Hepatocyte (in vitro differentiated cells): Measurements from ENCODE around the gene GPRIN1. TPM values are rescaled to one million over a fixed set of nuclear protein-coding genes. Genes with fewer than 3 reads are reported as not detected.

Source experiments
- DNase-seq: peaks from one replicate; pipeline ENCODE4 v3.0.0-alpha.2; 2016; ENCODE audit warnings: low spot score
- H2AFZ ChIP-seq: fragments of 200-600 bp; sonication (generic); 2 replicates; pipeline ENCODE4 v1.6.0; 2016; ENCODE audit warnings: antibody characterized with exemption, mild to moderate bottlenecking
- H3K27ac ChIP-seq: fragments of 200-600 bp; sonication (generic); 2 replicates; pipeline ENCODE4 v1.5.1; 2016; ENCODE audit warnings: mild to moderate bottlenecking
- H3K27me3 ChIP-seq: fragments of 200-600 bp; sonication (generic); 2 replicates; pipeline ENCODE4 v1.6.1; 2016
- H3K36me3 ChIP-seq: fragments of 200-600 bp; sonication (generic); replicated peaks from 2 replicates; pipeline ENCODE4 v1.5.1; 2016; ENCODE audit warnings: low read depth; ENCODE audit not compliant: insufficient read depth
- H3K4me1 ChIP-seq: fragments of 200-600 bp; sonication (generic); 2 replicates; pipeline ENCODE4 v1.5.1; 2016; ENCODE audit warnings: mild to moderate bottlenecking, moderate library complexity; ENCODE audit not compliant: insufficient read depth
- H3K4me2 ChIP-seq: fragments of 200-600 bp; sonication (generic); 2 replicates; pipeline ENCODE4 v1.6.0; 2016
- H3K4me3 ChIP-seq: fragments of 200-600 bp; sonication (generic); 2 replicates; pipeline ENCODE4 v1.5.1; 2016; ENCODE audit warnings: mild to moderate bottlenecking
- H3K79me2 ChIP-seq: fragments of 200-600 bp; sonication (generic); 2 replicates; pipeline ENCODE4 v1.6.0; 2017; ENCODE audit warnings: mild to moderate bottlenecking
- H3K9me2 ChIP-seq: fragments of 200-600 bp; sonication (generic); replicated peaks from 2 replicates; pipeline ENCODE4 v1.6.0; 2017; ENCODE audit warnings: mild to moderate bottlenecking; ENCODE audit not compliant: insufficient read depth
- H3K9me3 ChIP-seq: fragments of 200-600 bp; sonication (generic); 2 replicates; pipeline ENCODE4 v1.5.1; 2016; ENCODE audit warnings: low read depth, mild to moderate bottlenecking
- H4K20me1 ChIP-seq: fragments of 200-600 bp; sonication (generic); 2 replicates; pipeline ENCODE4 v1.6.0; 2016; ENCODE audit warnings: mild to moderate bottlenecking; ENCODE audit not compliant: insufficient read depth, poor library complexity, severe bottlenecking
- EZH2 ChIP-seq: fragments of 200-600 bp; sonication (generic); IDR thresholded peaks from 2 replicates; pipeline ENCODE4 v1.6.1; 2016; ENCODE audit warnings: antibody characterized with exemption, mild to moderate bottlenecking, borderline replicate concordance
- EZH2phosphoT487 ChIP-seq: fragments of 200-600 bp; sonication (generic); IDR thresholded peaks from one replicate; pipeline ENCODE4 v1.6.1; 2018; ENCODE audit warnings: antibody characterized with exemption, mild to moderate bottlenecking, low read depth, moderate library complexity; ENCODE audit not compliant: unreplicated experiment, severe bottlenecking
- WGBS: methylation state at CpG from one replicate; pipeline ENCODE4 v1.1.6; 2016; ENCODE audit warnings: low lambda C conversion rate; ENCODE audit errors: missing lambda C conversion rate; 5-methylcytosine and 5-hydroxymethylcytosine counted together
- polyA plus RNA-seq: library from polyadenylated mRNA; unstranded; fragments of >200 nt; fragmentation: Nextera tagmentation; extraction: Ambion mirVana; gene quantifications from 2 replicates; pipeline ENCODE4 v1.2.1, GENCODE V29; 2016
- total RNA-seq: library from RNA; depleted of rRNA; stranded (reverse); fragments of >200 nt; gene quantifications from 2 replicates; pipeline ENCODE4 v1.2.3, GENCODE V29; 2014
- TF ChIP-seq, protein P1 (sequence below): fragments of 200-600 bp; sonication (generic); IDR thresholded peaks from 2 replicates; pipeline ENCODE4 v1.5.1; 2016; ENCODE audit warnings: antibody characterized with exemption, mild to moderate bottlenecking; ENCODE audit not compliant: poor library complexity

GPRIN1 gene
- total and polyA plus RNA-seq, 2 experiments from 2014 or later: 1.6 to 2.2 TPM

GRCh38 chr5:176633598-176633997 is 23.6 kb upstream of the GPRIN1 start:
- Histone ChIP-seq H4K20me1 (no peaks in the 10 kb centered on the region), H3K36me3 (no peaks in the 10 kb centered on the region), H3K9me3 (no peaks in the 10 kb centered on the region), H3K4me3 (no peak overlapping the region), H2AFZ (no peak overlapping the region), H3K27ac (no peak overlapping the region), H3K4me1 (no peaks in the 10 kb centered on the region), H3K9me2 (no peaks in the 10 kb centered on the region), H3K79me2 (no peaks in the 10 kb centered on the region), H3K4me2 (no peak overlapping the region), H3K27me3 (peaks cover 51% of the 10 kb centered on the region)
- TF ChIP-seq EZH2: no peak
- TF ChIP-seq, protein P1, sequence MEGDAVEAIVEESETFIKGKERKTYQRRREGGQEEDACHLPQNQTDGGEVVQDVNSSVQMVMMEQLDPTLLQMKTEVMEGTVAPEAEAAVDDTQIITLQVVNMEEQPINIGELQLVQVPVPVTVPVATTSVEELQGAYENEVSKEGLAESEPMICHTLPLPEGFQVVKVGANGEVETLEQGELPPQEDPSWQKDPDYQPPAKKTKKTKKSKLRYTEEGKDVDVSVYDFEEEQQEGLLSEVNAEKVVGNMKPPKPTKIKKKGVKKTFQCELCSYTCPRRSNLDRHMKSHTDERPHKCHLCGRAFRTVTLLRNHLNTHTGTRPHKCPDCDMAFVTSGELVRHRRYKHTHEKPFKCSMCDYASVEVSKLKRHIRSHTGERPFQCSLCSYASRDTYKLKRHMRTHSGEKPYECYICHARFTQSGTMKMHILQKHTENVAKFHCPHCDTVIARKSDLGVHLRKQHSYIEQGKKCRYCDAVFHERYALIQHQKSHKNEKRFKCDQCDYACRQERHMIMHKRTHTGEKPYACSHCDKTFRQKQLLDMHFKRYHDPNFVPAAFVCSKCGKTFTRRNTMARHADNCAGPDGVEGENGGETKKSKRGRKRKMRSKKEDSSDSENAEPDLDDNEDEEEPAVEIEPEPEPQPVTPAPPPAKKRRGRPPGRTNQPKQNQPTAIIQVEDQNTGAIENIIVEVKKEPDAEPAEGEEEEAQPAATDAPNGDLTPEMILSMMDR: no peak
- TF ChIP-seq EZH2phosphoT487: no peak
- WGBS: 44% methylated on average over 6 of the region's 6 CpGs
- no peak for DNase-seq

- TF ChIP-seq, protein P1: no peak
- Histone ChIP-seq H2AFZ (no peak overlapping the region), H3K36me3 (no peaks in the 10 kb centered on the region), H3K9me2 (no peaks in the 10 kb centered on the region), H3K4me3 (no peak overlapping the region), H3K27ac (no peak overlapping the region), H4K20me1 (no peaks in the 10 kb centered on the region), H3K9me3 (no peaks in the 10 kb centered on the region), H3K4me1 (no peaks in the 10 kb centered on the region), H3K27me3 (peaks cover 60% of the 10 kb centered on the region), H3K79me2 (no peaks in the 10 kb centered on the region), H3K4me2 (no peak overlapping the region)
- WGBS: 71% methylated on average over 2 of the region's 2 CpGs
- no peak for DNase-seq
These were observed 22.8 kb upstream of the GPRIN1 start for GRCh38 chr5:176632745-176633144.

GRCh38 chr5:176631383-176632200 is 21.6 kb upstream of the GPRIN1 start:
- Histone ChIP-seq H2AFZ (no peak overlapping the region), H3K27ac (no peak overlapping the region), H3K4me1 (no peaks in the 10 kb centered on the region), H3K4me3 (no peak overlapping the region), H3K4me2 (peak overlapping the region; percentile 97), H3K79me2 (no peaks in the 10 kb centered on the region), H3K9me2 (no peaks in the 10 kb centered on the region), H3K36me3 (no peaks in the 10 kb centered on the region), H3K27me3 (peaks cover 69% of the 10 kb centered on the region), H4K20me1 (no peaks in the 10 kb centered on the region), H3K9me3 (no peaks in the 10 kb centered on the region)
- no peak for DNase-seq
- no peak for TF ChIP-seq EZH2phosphoT487
- TF ChIP-seq, protein P1: no peak
- TF ChIP-seq EZH2: no peak
- WGBS: 87% methylated on average over 7 of the region's 7 CpGs
